CD14-positive monocyte (primary cell): ENCODE measurements around the gene SMIM15. TPM values are rescaled to one million over a fixed set of nuclear protein-coding genes. Genes with fewer than 3 reads are reported as not detected.

Experiments
- DNase-seq, 3 donors: peaks; one replicate each; pipeline ENCODE4 v3.0.0-alpha.2; 2011 to 2022
- H2AFZ ChIP-seq: 2 replicates; pipeline ENCODE4 v1.6.0; 2012; ENCODE audit warnings: mild to moderate bottlenecking, low read depth, low read length, inconsistent platforms; ENCODE audit not compliant: insufficient read depth, poor library complexity, severe bottlenecking
- H3K27ac ChIP-seq, 2 donors: 1 replicate in 1 of 2; 2 replicates in 1 of 2; pipeline ENCODE4 v1.5.1; 2012 to 2013; ENCODE audit warnings: low read length in 2 of 2, control low read depth in 1 of 2, inconsistent platforms in 1 of 2, low read depth in 1 of 2, mild to moderate bottlenecking in 1 of 2
- H3K27me3 ChIP-seq, 2 donors: one replicate each; pipeline versions ENCODE4 v1.6.0 to v1.6.1; 2011 to 2013; ENCODE audit warnings: low read length in 2 of 2; ENCODE audit not compliant: control insufficient read depth in 2 of 2, insufficient read depth in 2 of 2
- H3K36me3 ChIP-seq, 2 donors: replicated peaks in 1 of 2; 1 replicate in 1 of 2; 2 replicates in 1 of 2; pipeline versions ENCODE4 v1.5.1 to v1.6.1; 2012 to 2013; ENCODE audit warnings: low read length in 2 of 2, control low read depth in 1 of 2, inconsistent platforms in 1 of 2, mild to moderate bottlenecking in 1 of 2; ENCODE audit not compliant: insufficient read depth in 2 of 2, control insufficient read depth in 1 of 2
- H3K4me1 ChIP-seq, 2 donors: 1 replicate in 1 of 2; 2 replicates in 1 of 2; pipeline versions ENCODE4 v1.5.1 to v1.6.1; 2012 to 2013; ENCODE audit warnings: low read length in 2 of 2, control low read depth in 1 of 2, inconsistent platforms in 1 of 2, mild to moderate bottlenecking in 1 of 2, moderate library complexity in 1 of 2; ENCODE audit not compliant: insufficient read depth in 2 of 2, control insufficient read depth in 1 of 2
- H3K4me2 ChIP-seq: replicated peaks from 2 replicates; pipeline ENCODE3; 2012; ENCODE audit warnings: low read length, moderate library complexity, mild to moderate bottlenecking; ENCODE audit not compliant: poor library complexity, severe bottlenecking; ENCODE audit errors: extremely low read depth
- H3K4me3 ChIP-seq, 3 experiments: fragments of 200-600 bp in 1 of 3; sonication (generic) in 1 of 3; replicated peaks in 1 of 3; 1 replicate in 2 of 3; 2 replicates in 1 of 3; pipeline ENCODE4 v1.5.1; 2011 to 2013; ENCODE audit warnings: low read length in 3 of 3, mild to moderate bottlenecking in 3 of 3, control low read depth in 2 of 3, low read depth in 2 of 3, inconsistent platforms in 1 of 3, moderate library complexity in 1 of 3
- H3K79me2 ChIP-seq: 2 replicates; pipeline ENCODE4 v1.6.0; 2012; ENCODE audit warnings: mild to moderate bottlenecking, control low read depth, inconsistent platforms, low read length, moderate library complexity; ENCODE audit not compliant: insufficient read depth
- H3K9ac ChIP-seq: 2 replicates; pipeline ENCODE4 v1.6.0; 2017; ENCODE audit warnings: low read length, mild to moderate bottlenecking; ENCODE audit not compliant: insufficient read depth, poor library complexity, severe bottlenecking
- H3K9me3 ChIP-seq, 2 donors: replicated peaks in 1 of 2; 1 replicate in 1 of 2; 2 replicates in 1 of 2; pipeline versions ENCODE4 v1.5.1 to v1.6.1; 2012 to 2013; ENCODE audit warnings: low read length in 2 of 2, control low read depth in 1 of 2; ENCODE audit not compliant: control insufficient read depth in 1 of 2, insufficient read depth in 1 of 2
- H4K20me1 ChIP-seq: 2 replicates; pipeline ENCODE4 v1.6.0; 2012; ENCODE audit warnings: mild to moderate bottlenecking, low read length, control low read depth, moderate library complexity; ENCODE audit not compliant: insufficient read depth
- H3K27ac Mint-ChIP-seq, 7 donors: one replicate each; pipeline ENCODE4 v1.8.0; 2020; ENCODE audit warnings: mild to moderate bottlenecking in 7 of 7, mixed read lengths in 7 of 7, moderate library complexity in 6 of 7, inconsistent platforms in 2 of 7
- H3K27me3 Mint-ChIP-seq, 3 donors: one replicate each; pipeline ENCODE4 v1.8.0; 2021 to 2022; ENCODE audit warnings: low read depth in 3 of 3, mild to moderate bottlenecking in 3 of 3, mixed read lengths in 3 of 3, moderate library complexity in 3 of 3, inconsistent platforms in 1 of 3
- H3K36me3 Mint-ChIP-seq, 2 donors: one replicate each; pipeline ENCODE4 v1.8.0; 2020; ENCODE audit warnings: mixed read lengths in 2 of 2, inconsistent platforms in 1 of 2, mild to moderate bottlenecking in 1 of 2
- H3K4me1 Mint-ChIP-seq: one replicate; pipeline ENCODE4 v1.8.0; 2020; ENCODE audit warnings: mild to moderate bottlenecking, mixed read lengths
- H3K4me3 Mint-ChIP-seq, 2 donors: one replicate each; pipeline ENCODE4 v1.8.0; 2020; ENCODE audit warnings: mild to moderate bottlenecking in 2 of 2, mixed read lengths in 2 of 2, moderate library complexity in 1 of 2
- H3K9me3 Mint-ChIP-seq, 7 donors: one replicate each; pipeline ENCODE4 v1.8.0; 2020 to 2022; ENCODE audit warnings: mixed read lengths in 7 of 7, mild to moderate bottlenecking in 6 of 7, moderate library complexity in 6 of 7, inconsistent platforms in 2 of 7
- WGBS: methylation state at CpG from one replicate; pipeline ENCODE4 v1.1.5; 2013; ENCODE audit warnings: missing lambda C conversion rate; ENCODE audit not compliant: insufficient coverage; 5-methylcytosine and 5-hydroxymethylcytosine counted together
- intact Hi-C, 2 donors: fragments of 100-400 bp; cut with micrococcal nuclease; formaldehyde crosslinking; loops; one replicate each; pipeline versions ENCODE4 v1.15.0 to v1.15.1; 2023
- polyA minus RNA-seq: library from RNA; depleted of rRNA, polyadenylated mRNA; stranded (reverse); fragments of >200 nt; gene quantifications from 2 replicates; pipeline ENCODE4 v1.2.3, GENCODE V29; 2012
- polyA plus RNA-seq, 3 donors: library from polyadenylated mRNA; depleted of rRNA in 1 of 3; unstranded in 2 of 3; stranded (reverse) in 1 of 3; fragments of 300-500 nt in 2 of 3; fragments of >200 nt in 1 of 3; fragmentation: Illumina TruSeq in 2 of 3; gene quantifications; 1 replicate in 2 of 3; 2 replicates in 1 of 3; pipeline ENCODE4 v1.2.3, GENCODE V29; 2012 to 2021
- total RNA-seq, 12 experiments: library from RNA in 1 of 12; stranded (reverse) in 1 of 12; fragments of 120-200 nt in 1 of 12; gene quantifications; one replicate each; pipeline ENCODE4 v1.2.4 and lab custom pipeline; 2013 to 2026; ENCODE audit warnings: mixed read lengths in 6 of 12, inconsistent platforms in 1 of 12
- TF ChIP-seq, protein P1 (sequence below): fragments of 200-600 bp; IDR thresholded peaks from one replicate; pipeline ENCODE4 v1.8.0; 2022; ENCODE audit warnings: antibody characterized with exemption, mild to moderate bottlenecking

Gene SMIM15, protein sequence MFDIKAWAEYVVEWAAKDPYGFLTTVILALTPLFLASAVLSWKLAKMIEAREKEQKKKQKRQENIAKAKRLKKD
- 35.1 TPM for total RNA-seq (2013)
- 10 to 100 TPM in 2 of 3 donors, 1 to 10 TPM in 1; 7.0 to 43.4 (median 32.0) TPM for polyA plus RNA-seq
- polyA minus RNA-seq = 15.0 and 32.9 TPM in 2 replicates
- total RNA-seq (lab: John Stamatoyannopoulos, UW) = 7.8 to 81.0 (median 45.8) reads per million in 11 experiments

DNA sequence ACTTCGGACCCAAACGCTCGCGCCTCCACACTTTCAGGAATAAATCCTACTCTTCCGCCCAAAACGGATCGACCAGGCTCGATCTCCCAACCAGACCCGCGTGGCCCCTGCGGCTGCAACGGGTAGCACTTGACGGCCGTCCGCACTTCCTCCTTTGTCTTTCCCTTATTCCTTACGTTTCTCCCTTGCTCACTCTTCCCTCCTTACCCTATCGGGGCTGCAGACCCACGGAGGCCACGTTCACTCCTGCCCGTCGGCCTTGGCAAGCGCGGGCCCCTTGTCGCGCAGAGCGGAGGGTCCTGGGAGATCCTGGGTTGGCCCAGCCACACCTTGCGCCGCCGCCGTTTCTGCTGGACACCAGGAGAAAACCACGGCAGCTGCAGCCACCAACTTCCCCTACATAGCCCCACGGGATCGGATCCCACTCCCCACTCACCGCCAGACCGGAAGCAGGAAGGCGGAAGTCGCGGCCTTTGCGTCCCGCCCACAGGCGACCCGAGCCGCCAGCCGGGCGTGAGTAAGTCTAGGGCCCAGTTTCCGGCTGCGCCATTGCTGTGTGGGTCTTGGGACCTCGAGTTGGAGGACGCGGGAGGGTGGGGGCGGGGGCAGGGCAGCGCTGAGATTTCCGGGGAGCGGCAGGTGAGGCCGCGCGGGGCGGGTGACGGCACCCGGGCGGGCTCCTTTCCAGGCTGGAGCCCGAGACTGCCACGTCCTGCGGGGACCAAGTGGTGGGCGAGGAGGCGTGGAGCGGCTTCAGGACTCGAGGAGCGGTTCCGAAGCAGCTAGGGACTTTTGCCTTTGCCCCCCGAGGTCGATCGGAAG, at the start of gene SMIM15:
SMIM15 (minus strand) TSS at position 459 of the 822 bp plus-strand sequence. CDS start 2,297 bp downstream, outside the sequence.
- H3K27ac ChIP-seq = peak within 1 kb of the TSS; percentile 93 to 96
- H4K20me1 ChIP-seq = no peaks in the 10 kb centered on the region
- peaks cover 0 to 17% of the 10 kb centered on the region in 2 donors for H3K36me3 ChIP-seq
- peak within 1 kb of the TSS; percentile 97 for H2AFZ ChIP-seq
- Mint-ChIP-seq H3K36me3 (peaks cover 13 to 24% of the 10 kb centered on the region in 2 donors), H3K27ac (peak within 1 kb of the TSS; percentile 97 to 99 (median 98)), H3K4me3 (peak within 1 kb of the TSS; percentile 99), H3K4me1 (peaks cover 52% of the 10 kb centered on the region), H3K27me3 (peaks cover 0 to 2% (median 0%) of the 10 kb centered on the region in 3 donors), H3K9me3 (no peaks in the 10 kb centered on the region)
- no peaks in the 10 kb centered on the region for H3K27me3 ChIP-seq
- intact Hi-C loops = loop anchor here (2.0 to 5.0 kb wide), 4 partner anchors 115 to 245 kb away; partner anchors contain the start of gene ZSWIM6 (in 1 of the 2)
- peaks cover 64% of the 10 kb centered on the region for H3K79me2 ChIP-seq
- TF ChIP-seq, protein P1, sequence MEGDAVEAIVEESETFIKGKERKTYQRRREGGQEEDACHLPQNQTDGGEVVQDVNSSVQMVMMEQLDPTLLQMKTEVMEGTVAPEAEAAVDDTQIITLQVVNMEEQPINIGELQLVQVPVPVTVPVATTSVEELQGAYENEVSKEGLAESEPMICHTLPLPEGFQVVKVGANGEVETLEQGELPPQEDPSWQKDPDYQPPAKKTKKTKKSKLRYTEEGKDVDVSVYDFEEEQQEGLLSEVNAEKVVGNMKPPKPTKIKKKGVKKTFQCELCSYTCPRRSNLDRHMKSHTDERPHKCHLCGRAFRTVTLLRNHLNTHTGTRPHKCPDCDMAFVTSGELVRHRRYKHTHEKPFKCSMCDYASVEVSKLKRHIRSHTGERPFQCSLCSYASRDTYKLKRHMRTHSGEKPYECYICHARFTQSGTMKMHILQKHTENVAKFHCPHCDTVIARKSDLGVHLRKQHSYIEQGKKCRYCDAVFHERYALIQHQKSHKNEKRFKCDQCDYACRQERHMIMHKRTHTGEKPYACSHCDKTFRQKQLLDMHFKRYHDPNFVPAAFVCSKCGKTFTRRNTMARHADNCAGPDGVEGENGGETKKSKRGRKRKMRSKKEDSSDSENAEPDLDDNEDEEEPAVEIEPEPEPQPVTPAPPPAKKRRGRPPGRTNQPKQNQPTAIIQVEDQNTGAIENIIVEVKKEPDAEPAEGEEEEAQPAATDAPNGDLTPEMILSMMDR = no peak
- 1% methylated on average over 66 of the region's 73 CpGs for WGBS
- H3K9me3 ChIP-seq = no peaks in the 10 kb centered on the region
- DNase-seq = peak; percentile 94 to 95 (median 94)
- peak within 1 kb of the TSS; percentile 95 for H3K9ac ChIP-seq
- peak within 1 kb of the TSS; percentile 59 to 96 (median 86) for H3K4me3 ChIP-seq
- peak within 1 kb of the TSS; percentile 90 for H3K4me2 ChIP-seq
- peaks cover 27 to 44% of the 10 kb centered on the region in 2 donors for H3K4me1 ChIP-seq

DNA sequence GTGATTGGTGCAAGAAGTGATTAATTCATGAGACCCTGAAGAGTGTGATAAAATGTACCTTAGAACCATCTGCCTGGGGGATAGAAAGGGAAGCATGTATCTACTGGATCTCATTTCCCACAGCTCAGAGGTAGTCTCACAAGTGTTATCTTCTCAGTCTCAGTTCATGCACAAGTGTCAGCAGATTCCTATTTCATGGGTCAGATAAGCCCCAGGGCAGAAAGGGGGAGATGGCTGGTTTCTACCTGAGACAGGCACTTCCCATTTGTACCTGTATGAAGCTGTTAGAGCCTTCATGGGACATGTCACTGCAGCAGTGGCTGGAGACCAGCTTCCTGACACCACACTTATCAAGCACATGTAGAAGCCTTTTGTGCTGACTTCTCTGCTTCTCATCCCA, 45.6 kb upstream of the SMIM15 start:
- TF ChIP-seq, protein P1 = no peak
- no peak overlapping the region for H2AFZ ChIP-seq
- no peak overlapping the region for H3K4me3 Mint-ChIP-seq
- H3K4me2 ChIP-seq = no peak overlapping the region
- H3K27me3 Mint-ChIP-seq = peaks cover 1 to 2% (median 2%) of the 10 kb centered on the region in 3 donors
- intact Hi-C loops = no loop called here
- H3K9ac ChIP-seq = no peak overlapping the region
- no peaks in the 10 kb centered on the region for H3K4me1 ChIP-seq
- no peak overlapping the region for H3K4me3 ChIP-seq
- H3K9me3 Mint-ChIP-seq = peaks cover 32 to 55% (median 41%) of the 10 kb centered on the region in 7 donors
- H3K79me2 ChIP-seq = no peaks in the 10 kb centered on the region
- H3K36me3 ChIP-seq = no peaks in the 10 kb centered on the region
- H3K27ac ChIP-seq = no peak overlapping the region
- peaks cover 0 to 2% of the 10 kb centered on the region in 2 donors for H3K36me3 Mint-ChIP-seq
- no peak overlapping the region for H3K27ac Mint-ChIP-seq
- peaks cover 11% of the 10 kb centered on the region for H3K4me1 Mint-ChIP-seq
- peaks cover 13 to 22% of the 10 kb centered on the region in 2 donors for H3K9me3 ChIP-seq
- no peaks in the 10 kb centered on the region for H4K20me1 ChIP-seq
- no peak for DNase-seq
- H3K27me3 ChIP-seq = no peaks in the 10 kb centered on the region
